ENCODE data around the gene GRK5. TPM values are rescaled to one million over a fixed set of nuclear protein-coding genes. Genes with fewer than 3 reads are reported as not detected.

The GRK5 gene
- total and polyA plus RNA-seq, 9 of the 15 experiments (the other 6 are each of a cell fraction or from before 2014, with no cell fraction given) = 0.46 to 0.83 (median 0.67) TPM; not detected in 2

GRCh38 chr10:119222966-119223386 is 15.6 kb downstream of the GRK5 start (continued):
- TF ChIP-seq JUND (IDR thresholded peaks at IDR 0.05; ENCODE audit: borderline replicate concordance, low read depth, low read length) (no peak), JUND (tag; IDR thresholded peaks at IDR 0.05; ENCODE audit: borderline replicate concordance, low read depth, low read length) (no peak), KDM2B (CRISPR knock-in tag; IDR thresholded peaks at IDR 0.05) (no peak), ZFP30 (CRISPR knock-in tag; IDR thresholded peaks at IDR 0.05; ENCODE audit: borderline replicate concordance) (no peak), ZMIZ1 (IDR thresholded peaks at IDR 0.05; ENCODE audit: low read depth in 2 of 2, low read length in 2 of 2) (no peak), CBX8 (IDR thresholded peaks at IDR 0.05; ENCODE audit: borderline replicate concordance, extremely low read depth, low read depth, low read length, poor library complexity, severe bottlenecking) (no peak), ZNF311 (CRISPR knock-in tag; IDR thresholded peaks at IDR 0.05) (no peak), RAD21 (CRISPR knock-in tag; conservative IDR thresholded peaks at IDR 0.05 in 1 of 2, IDR thresholded peaks at IDR 0.05 in 1 of 2) (no peak)

Data from K562 (cell line).